Panc1 (cell line): Measurements from ENCODE around the gene ATXN7L3. TPM values are rescaled to one million over a fixed set of nuclear protein-coding genes. Genes with fewer than 3 reads are reported as not detected.

Source experiments
- ATAC-seq: fragments of 200-7000 bp; cut with Tn5 transposase; 2 replicates; pipeline ENCODE4 v1.9.1; 2020; ENCODE audit warnings: mild to moderate bottlenecking, moderate library complexity
- BruUV-seq: library from RNA; stranded (reverse); fragments of 400-500 nt; replicated peaks from 2 replicates; lab custom pipeline; 2021; lab: Mats Ljungman, UMichigan
- CTCF ChIA-PET: fragments of 300-600 bp; sonication (Branson Sonifier 250); formaldehyde crosslinking; loops from one replicate; lab custom pipeline; 2022; ENCODE audit warnings: antibody characterized with exemption; lab: Charles Lee
- POLR2A ChIA-PET: fragments of 300-600 bp; sonication (Branson Sonifier 250); formaldehyde crosslinking; loops from one replicate; lab custom pipeline; 2022; ENCODE audit warnings: antibody characterized with exemption; lab: Charles Lee
- DNase-seq: peaks from one replicate; pipeline ENCODE4 v3.0.0-alpha.2; 2010; ENCODE audit warnings: low read depth, low spot score
- H3K27ac ChIP-seq: 2 replicates; pipeline ENCODE4 v1.5.1; 2011; ENCODE audit warnings: mild to moderate bottlenecking, low read length, inconsistent platforms
- H3K27me3 ChIP-seq: fragments of 200-500 bp; sonication (Bioruptor generic); 2 replicates; pipeline ENCODE4 v1.6.0; 2014; ENCODE audit warnings: low read length, inconsistent platforms; ENCODE audit not compliant: control insufficient read depth, insufficient read depth
- H3K36me3 ChIP-seq: fragments of 200-500 bp; sonication (Bioruptor generic); 2 replicates; pipeline ENCODE4 v1.5.1; 2014; ENCODE audit warnings: inconsistent platforms, mild to moderate bottlenecking, low read length, moderate library complexity; ENCODE audit not compliant: control insufficient read depth, insufficient read depth
- H3K4me1 ChIP-seq: 2 replicates; pipeline ENCODE4 v1.5.1; 2011; ENCODE audit warnings: inconsistent platforms, mild to moderate bottlenecking, low read length, moderate library complexity; ENCODE audit not compliant: control insufficient read depth, insufficient read depth
- H3K4me3 ChIP-seq, 2 experiments: 2 replicates each; pipeline ENCODE4 v1.5.1; 2011 to 2012; ENCODE audit warnings: low read depth in 2 of 2, low read length in 2 of 2, mild to moderate bottlenecking in 2 of 2, inconsistent platforms in 1 of 2, moderate library complexity in 1 of 2
- H3K9me3 ChIP-seq: fragments of 200-500 bp; sonication (Bioruptor generic); 2 replicates; pipeline ENCODE4 v1.5.1; 2014; ENCODE audit warnings: low read depth, mild to moderate bottlenecking, inconsistent platforms, low read length, moderate library complexity; ENCODE audit not compliant: control insufficient read depth, insufficient read depth
- POLR2AphosphoS5 ChIP-seq: IDR thresholded peaks from 2 replicates; pipeline ENCODE4 v1.6.1; 2012; ENCODE audit warnings: mild to moderate bottlenecking, low read depth, low read length, moderate library complexity
- SIN3A ChIP-seq: IDR thresholded peaks from 2 replicates; pipeline ENCODE4 v1.6.1; 2012; ENCODE audit warnings: low read depth, mild to moderate bottlenecking, low read length, moderate library complexity, borderline replicate concordance; ENCODE audit not compliant: insufficient read depth
- TCF7L2 ChIP-seq: IDR thresholded peaks from 2 replicates; pipeline ENCODE4 v1.6.1; 2011; ENCODE audit warnings: mild to moderate bottlenecking, low read depth, low read length, inconsistent platforms
- in situ Hi-C: cut with HindIII; loops from 2 replicates; pipeline ENCODE4 v1.10.0; 2016; ENCODE audit warnings: low sequenced_read_pairs, low pct_unique_long_range_greater_than_20kb
- intact Hi-C: fragments of 100-400 bp; cut with micrococcal nuclease; formaldehyde crosslinking; loops from one replicate; pipeline ENCODE4 v1.10.0; 2022; ENCODE audit not compliant: unreplicated experiment
- total RNA-seq: library from RNA; stranded (reverse); gene quantifications from one replicate; pipeline ENCODE4 v1.2.1, GENCODE V29; 2021; ENCODE audit not compliant: unreplicated experiment
- TF ChIP-seq, protein P1 (sequence below): fragments of 450-650 bp; IDR thresholded peaks from 2 replicates; pipeline ENCODE4 v1.5.1; 2017; ENCODE audit warnings: mild to moderate bottlenecking
- TF ChIP-seq, protein P2 (sequence below), 2 experiments: IDR thresholded peaks; 2 replicates each; pipeline ENCODE4 v1.6.1; 2011 to 2012; ENCODE audit warnings: low read depth in 2 of 2, control low read depth in 1 of 2, low read length in 1 of 2, mild to moderate bottlenecking in 1 of 2, moderate library complexity in 1 of 2; ENCODE audit not compliant: insufficient read depth in 1 of 2

The ATXN7L3 gene
- total RNA-seq, 1 experiment from 2014 or later, result 69.8 TPM

DNA sequence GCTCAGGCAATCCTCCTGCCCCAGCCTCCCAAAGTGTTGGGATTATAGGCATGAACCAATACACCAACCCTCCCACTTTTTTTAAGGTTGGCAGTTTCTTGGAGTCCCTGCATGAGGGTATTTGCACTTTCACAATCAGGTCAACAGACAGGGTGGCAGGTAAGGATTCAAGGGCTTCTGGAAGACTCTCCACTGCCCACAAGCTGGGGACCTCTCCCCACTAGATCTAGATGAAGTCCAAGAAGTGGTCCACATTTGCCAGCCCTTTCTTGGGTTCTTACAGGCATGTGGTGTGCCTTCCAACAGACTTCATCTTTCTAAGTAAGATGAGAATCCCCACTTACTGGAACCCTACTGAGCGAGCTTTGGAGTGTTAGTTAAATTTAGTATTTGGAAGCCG is 25.3 kb downstream of the ATXN7L3 start:
- in situ Hi-C loops, result no loop called here
- H3K9me3 ChIP-seq, result no peaks in the 10 kb centered on the region
- no peak overlapping the region for H3K4me3 ChIP-seq
- CTCF ChIA-PET, result no interaction called here
- H3K27me3 ChIP-seq, result no peaks in the 10 kb centered on the region
- DNase-seq (no peak), ATAC-seq (no peak)
- TF ChIP-seq SIN3A, result no peak
- TF ChIP-seq, protein P1, sequence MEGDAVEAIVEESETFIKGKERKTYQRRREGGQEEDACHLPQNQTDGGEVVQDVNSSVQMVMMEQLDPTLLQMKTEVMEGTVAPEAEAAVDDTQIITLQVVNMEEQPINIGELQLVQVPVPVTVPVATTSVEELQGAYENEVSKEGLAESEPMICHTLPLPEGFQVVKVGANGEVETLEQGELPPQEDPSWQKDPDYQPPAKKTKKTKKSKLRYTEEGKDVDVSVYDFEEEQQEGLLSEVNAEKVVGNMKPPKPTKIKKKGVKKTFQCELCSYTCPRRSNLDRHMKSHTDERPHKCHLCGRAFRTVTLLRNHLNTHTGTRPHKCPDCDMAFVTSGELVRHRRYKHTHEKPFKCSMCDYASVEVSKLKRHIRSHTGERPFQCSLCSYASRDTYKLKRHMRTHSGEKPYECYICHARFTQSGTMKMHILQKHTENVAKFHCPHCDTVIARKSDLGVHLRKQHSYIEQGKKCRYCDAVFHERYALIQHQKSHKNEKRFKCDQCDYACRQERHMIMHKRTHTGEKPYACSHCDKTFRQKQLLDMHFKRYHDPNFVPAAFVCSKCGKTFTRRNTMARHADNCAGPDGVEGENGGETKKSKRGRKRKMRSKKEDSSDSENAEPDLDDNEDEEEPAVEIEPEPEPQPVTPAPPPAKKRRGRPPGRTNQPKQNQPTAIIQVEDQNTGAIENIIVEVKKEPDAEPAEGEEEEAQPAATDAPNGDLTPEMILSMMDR, result no peak
- TF ChIP-seq TCF7L2, result no peak
- TF ChIP-seq, protein P2, sequence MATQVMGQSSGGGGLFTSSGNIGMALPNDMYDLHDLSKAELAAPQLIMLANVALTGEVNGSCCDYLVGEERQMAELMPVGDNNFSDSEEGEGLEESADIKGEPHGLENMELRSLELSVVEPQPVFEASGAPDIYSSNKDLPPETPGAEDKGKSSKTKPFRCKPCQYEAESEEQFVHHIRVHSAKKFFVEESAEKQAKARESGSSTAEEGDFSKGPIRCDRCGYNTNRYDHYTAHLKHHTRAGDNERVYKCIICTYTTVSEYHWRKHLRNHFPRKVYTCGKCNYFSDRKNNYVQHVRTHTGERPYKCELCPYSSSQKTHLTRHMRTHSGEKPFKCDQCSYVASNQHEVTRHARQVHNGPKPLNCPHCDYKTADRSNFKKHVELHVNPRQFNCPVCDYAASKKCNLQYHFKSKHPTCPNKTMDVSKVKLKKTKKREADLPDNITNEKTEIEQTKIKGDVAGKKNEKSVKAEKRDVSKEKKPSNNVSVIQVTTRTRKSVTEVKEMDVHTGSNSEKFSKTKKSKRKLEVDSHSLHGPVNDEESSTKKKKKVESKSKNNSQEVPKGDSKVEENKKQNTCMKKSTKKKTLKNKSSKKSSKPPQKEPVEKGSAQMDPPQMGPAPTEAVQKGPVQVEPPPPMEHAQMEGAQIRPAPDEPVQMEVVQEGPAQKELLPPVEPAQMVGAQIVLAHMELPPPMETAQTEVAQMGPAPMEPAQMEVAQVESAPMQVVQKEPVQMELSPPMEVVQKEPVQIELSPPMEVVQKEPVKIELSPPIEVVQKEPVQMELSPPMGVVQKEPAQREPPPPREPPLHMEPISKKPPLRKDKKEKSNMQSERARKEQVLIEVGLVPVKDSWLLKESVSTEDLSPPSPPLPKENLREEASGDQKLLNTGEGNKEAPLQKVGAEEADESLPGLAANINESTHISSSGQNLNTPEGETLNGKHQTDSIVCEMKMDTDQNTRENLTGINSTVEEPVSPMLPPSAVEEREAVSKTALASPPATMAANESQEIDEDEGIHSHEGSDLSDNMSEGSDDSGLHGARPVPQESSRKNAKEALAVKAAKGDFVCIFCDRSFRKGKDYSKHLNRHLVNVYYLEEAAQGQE (IDR thresholded peaks at IDR 0.05; ENCODE audit: insufficient read depth in 1 of 2, low read depth in 2 of 2, low read length in 1 of 2), result no peak
- TF ChIP-seq POLR2AphosphoS5, result no peak
- POLR2A ChIA-PET, result interaction anchor here (0.7 kb wide), 2 partner anchors 85 to 122 kb away, joined by 4 to 7 read pairs; no protein-coding TSS in a partner anchor
- H3K4me1 ChIP-seq, result peaks cover 8% of the 10 kb centered on the region
- intact Hi-C loops, result no loop called here
- no peaks in the 10 kb centered on the region for H3K36me3 ChIP-seq
- no TSS peak for BruUV-seq
- no peak overlapping the region for H3K27ac ChIP-seq

DNA sequence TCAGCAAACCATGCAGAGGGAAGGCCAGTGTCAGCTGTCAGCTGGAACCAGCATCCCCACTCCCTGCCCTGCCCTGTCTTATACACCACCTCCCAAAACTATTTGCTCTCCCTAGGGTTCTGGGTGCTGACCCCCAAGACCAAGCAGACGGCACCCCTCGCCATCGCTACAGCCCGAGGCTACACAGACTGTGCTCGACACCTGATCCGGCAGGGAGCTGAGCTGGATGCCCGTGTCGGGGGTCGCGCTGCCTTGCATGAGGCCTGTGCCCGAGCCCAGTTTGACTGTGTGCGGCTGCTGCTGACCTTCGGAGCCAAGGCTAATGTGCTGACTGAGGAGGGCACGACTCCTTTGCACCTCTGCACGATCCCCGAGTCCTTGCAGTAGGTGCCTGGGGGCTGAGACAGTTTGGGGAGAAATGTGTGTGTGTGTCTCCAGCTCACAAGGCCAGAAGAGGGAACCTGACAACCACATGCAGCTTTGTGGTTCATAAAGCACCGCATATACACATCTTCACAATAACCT is 27.7 kb downstream of the ATXN7L3 start:
- no peak overlapping the region for H3K4me3 ChIP-seq
- no TSS peak for BruUV-seq
- ChIA-PET CTCF (interaction anchor here (0.6 kb wide), 2 partner anchors 181 kb away, joined by 3 read pairs; no protein-coding TSS in a partner anchor), POLR2A (no interaction called here)
- no peak for DNase-seq
- H3K9me3 ChIP-seq, result no peaks in the 10 kb centered on the region
- no peaks in the 10 kb centered on the region for H3K27me3 ChIP-seq
- H3K36me3 ChIP-seq, result no peaks in the 10 kb centered on the region
- no peak overlapping the region for H3K27ac ChIP-seq
- in situ Hi-C loops, result no loop called here
- peaks cover 8% of the 10 kb centered on the region for H3K4me1 ChIP-seq
- no peak for ATAC-seq
- intact Hi-C loops, result no loop called here
- TF ChIP-seq, protein P2 (IDR thresholded peaks at IDR 0.05; ENCODE audit: insufficient read depth in 1 of 2, low read depth in 2 of 2, low read length in 1 of 2), result no peak
- TF ChIP-seq SIN3A (no peak), TCF7L2 (no peak), POLR2AphosphoS5 (no peak)
- TF ChIP-seq, protein P1, result no peak
